NCI-H128 (cell line): ENCODE data around the gene KCNQ1.

Experiments used
- DNase-seq: peaks from one replicate; lab custom pipeline; 2025; ENCODE audit not compliant: unreplicated experiment; lab: John Stamatoyannopoulos, UW

KCNQ1 gene

GRCh38 chr11:2661173-2662023 is 216.6 kb downstream of the KCNQ1 start:
- DNase-seq, result no peak

- no peak for DNase-seq
These were observed 217.2 kb downstream of the KCNQ1 start for GRCh38 chr11:2662024-2662312.

- DNase-seq, result no peak
These were observed 217.9 kb downstream of the KCNQ1 start for GRCh38 chr11:2662430-2663299.

GRCh38 chr11:2663506-2663905 is 218.7 kb downstream of the KCNQ1 start:
- DNase-seq, result no peak

- no peak for DNase-seq
These were observed 219.1 kb downstream of the KCNQ1 start for GRCh38 chr11:2663915-2664314.

GRCh38 chr11:2664376-2664775 is 219.6 kb downstream of the KCNQ1 start:
- no peak for DNase-seq

- no peak for DNase-seq
These were observed 220.2 kb downstream of the KCNQ1 start for GRCh38 chr11:2664791-2665525.

GRCh38 chr11:2665526-2666400 is 221.0 kb downstream of the KCNQ1 start:
- no peak for DNase-seq

GRCh38 chr11:2666401-2666741 is 221.6 kb downstream of the KCNQ1 start:
- DNase-seq, result no peak

- no peak for DNase-seq
These were observed 222.2 kb downstream of the KCNQ1 start for GRCh38 chr11:2666828-2667570.

- no peak for DNase-seq
These were observed 223.1 kb downstream of the KCNQ1 start for GRCh38 chr11:2667940-2668339.

GRCh38 chr11:2668876-2669275 is 224.1 kb downstream of the KCNQ1 start:
- DNase-seq, result no peak

GRCh38 chr11:2669634-2670469 is 225.0 kb downstream of the KCNQ1 start:
- DNase-seq, result no peak

GRCh38 chr11:2670541-2671100 is 225.8 kb downstream of the KCNQ1 start:
- DNase-seq, result no peak

GRCh38 chr11:2671748-2672147 is 226.9 kb downstream of the KCNQ1 start:
- DNase-seq, result no peak

GRCh38 chr11:2672553-2673249 is 227.9 kb downstream of the KCNQ1 start:
- no peak for DNase-seq

- DNase-seq, result no peak
These were observed 228.4 kb downstream of the KCNQ1 start for GRCh38 chr11:2673250-2673610.

GRCh38 chr11:2673871-2674471 is 229.2 kb downstream of the KCNQ1 start:
- DNase-seq, result no peak
